SK-N-SH treated with all-trans-retinoic acid at 6 μM for 48 hours (cell line): ENCODE data around the gene ATP11A.

Source experiments
- ATAC-seq: fragments of 200-7000 bp; cut with Tn5 transposase; 3 replicates; pipeline ENCODE4 v1.9.1; 2020; ENCODE audit warnings: mild to moderate bottlenecking, moderate library complexity
- ARNTL ChIP-seq: fragments of 450-650 bp; formaldehyde crosslinking; IDR thresholded peaks from 2 replicates; pipeline ENCODE4 v1.5.0; 2020; ENCODE audit warnings: low read depth, mild to moderate bottlenecking, moderate library complexity, borderline replicate concordance
- BACH2 ChIP-seq: fragments of 250-450 bp; sonication (Bioruptor Pico); IDR thresholded peaks from 2 replicates; pipeline ENCODE4 v1.9.0; 2021; ENCODE audit warnings: mild to moderate bottlenecking, borderline replicate concordance
- CSDC2 ChIP-seq: fragments of 250-450 bp; sonication (Bioruptor Pico); IDR thresholded peaks from 2 replicates; pipeline ENCODE4 v1.5.0; 2020; ENCODE audit warnings: mild to moderate bottlenecking, moderate library complexity
- ESRRG ChIP-seq: fragments of 250-450 bp; sonication (Bioruptor Pico); IDR thresholded peaks from 2 replicates; pipeline ENCODE4 v1.6.1; 2021; ENCODE audit warnings: mild to moderate bottlenecking
- GLIS3 ChIP-seq: fragments of 250-450 bp; sonication (Bioruptor Pico); IDR thresholded peaks from 2 replicates; pipeline ENCODE4 v1.5.0; 2020; ENCODE audit warnings: mild to moderate bottlenecking, moderate library complexity
- ISL1 ChIP-seq: fragments of 250-450 bp; sonication (Bioruptor Pico); IDR thresholded peaks from 2 replicates; pipeline ENCODE4 v2.1.2; 2022; ENCODE audit warnings: mild to moderate bottlenecking, moderate library complexity
- OSR1 ChIP-seq: fragments of 250-450 bp; sonication (Bioruptor Pico); IDR thresholded peaks from 2 replicates; pipeline ENCODE4 v1.8.0; 2022; ENCODE audit warnings: moderate library complexity, mild to moderate bottlenecking, inconsistent platforms
- PPARA ChIP-seq: fragments of 250-450 bp; sonication (Bioruptor Pico); IDR thresholded peaks from 2 replicates; pipeline ENCODE4 v1.5.0; 2020; ENCODE audit warnings: mild to moderate bottlenecking, borderline replicate concordance
- RARB ChIP-seq: fragments of 250-450 bp; sonication (Bioruptor Pico); IDR thresholded peaks from 2 replicates; pipeline ENCODE4 v1.8.0; 2021; ENCODE audit warnings: mild to moderate bottlenecking, moderate library complexity
- SNAI2 ChIP-seq: fragments of 250-450 bp; sonication (Bioruptor Pico); IDR thresholded peaks from 2 replicates; pipeline ENCODE4 v1.5.0; 2020; ENCODE audit warnings: mild to moderate bottlenecking, moderate library complexity
- TCF4 ChIP-seq: fragments of 250-450 bp; sonication (Bioruptor Pico); IDR thresholded peaks from 2 replicates; pipeline ENCODE4 v1.8.0; 2021; ENCODE audit warnings: mild to moderate bottlenecking, moderate library complexity, borderline replicate concordance
- TOX ChIP-seq: fragments of 250-450 bp; sonication (Bioruptor Pico); IDR thresholded peaks from 2 replicates; pipeline ENCODE4 v1.8.0; 2021; ENCODE audit warnings: mild to moderate bottlenecking, moderate library complexity, borderline replicate concordance
- ZC3H10 ChIP-seq: fragments of 250-450 bp; sonication (Bioruptor Pico); IDR thresholded peaks from 2 replicates; pipeline ENCODE4 v1.5.1; 2021; ENCODE audit warnings: mild to moderate bottlenecking, moderate library complexity
- ZFP3 ChIP-seq: fragments of 250-450 bp; sonication (Bioruptor Pico); IDR thresholded peaks from 2 replicates; pipeline ENCODE4 v1.5.0; 2020; ENCODE audit warnings: mild to moderate bottlenecking, moderate library complexity
- ZNF565 ChIP-seq: fragments of 450-650 bp; formaldehyde crosslinking; conservative IDR thresholded peaks from 2 replicates; pipeline ENCODE4 v1.5.0; 2020; ENCODE audit warnings: low read depth, mild to moderate bottlenecking, moderate library complexity
- ZNF70 ChIP-seq: fragments of 450-650 bp; formaldehyde crosslinking; IDR thresholded peaks from 2 replicates; pipeline ENCODE4 v1.5.0; 2020; ENCODE audit warnings: mild to moderate bottlenecking, moderate library complexity
- ZNF8 ChIP-seq: fragments of 450-650 bp; formaldehyde crosslinking; IDR thresholded peaks from 2 replicates; pipeline ENCODE4 v1.5.0; 2020; ENCODE audit warnings: mild to moderate bottlenecking, moderate library complexity
- TF ChIP-seq, protein P1 (sequence below): fragments of 250-450 bp; sonication (Bioruptor Pico); IDR thresholded peaks from 2 replicates; pipeline ENCODE4 v1.8.0; 2020; ENCODE audit warnings: mild to moderate bottlenecking, moderate library complexity, borderline replicate concordance
- TF ChIP-seq, protein P2 (sequence below): fragments of 250-450 bp; sonication (Bioruptor Pico); IDR thresholded peaks from 2 replicates; pipeline ENCODE4 v1.8.0; 2021; ENCODE audit warnings: low read depth, mild to moderate bottlenecking, moderate library complexity, borderline replicate concordance
- TF ChIP-seq, protein P3 (sequence below): fragments of 250-450 bp; sonication (Bioruptor Pico); IDR thresholded peaks from 2 replicates; pipeline ENCODE4 v1.5.1; 2020; ENCODE audit warnings: low read depth, mild to moderate bottlenecking, moderate library complexity
- TF ChIP-seq, protein P4 (sequence below): fragments of 250-450 bp; sonication (Bioruptor Pico); IDR thresholded peaks from 2 replicates; pipeline ENCODE4 v1.5.1; 2021; ENCODE audit warnings: mild to moderate bottlenecking, moderate library complexity

ATP11A gene

DNA sequence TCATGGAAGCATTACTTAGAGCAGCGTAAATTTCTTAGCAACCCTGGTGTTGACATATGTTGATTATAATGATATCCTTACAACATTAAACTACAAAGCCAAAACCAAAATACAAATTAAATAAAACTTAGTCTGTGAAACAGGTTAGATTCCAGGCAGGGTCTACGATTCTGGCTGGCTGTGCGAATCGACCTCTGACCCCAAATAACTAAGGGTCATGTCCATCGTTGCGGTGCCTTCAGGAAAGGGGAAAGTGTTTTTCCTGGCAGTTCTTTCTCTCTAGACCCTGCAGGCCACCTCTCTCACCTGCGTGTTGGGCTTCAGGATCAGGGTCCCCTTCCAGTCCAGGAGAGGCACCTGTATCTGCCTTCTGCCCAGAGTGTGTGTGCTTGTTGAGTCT, 66.2 kb downstream of the ATP11A start:
- TF ChIP-seq ISL1 (CRISPR knock-in tag) (no peak), ESRRG (CRISPR knock-in tag) (no peak), SNAI2 (CRISPR knock-in tag) (no peak), GLIS3 (CRISPR knock-in tag) (no peak), TOX (no peak)
- TF ChIP-seq, all 23 proteins: peak for 0
- ATAC-seq: no peak

DNA sequence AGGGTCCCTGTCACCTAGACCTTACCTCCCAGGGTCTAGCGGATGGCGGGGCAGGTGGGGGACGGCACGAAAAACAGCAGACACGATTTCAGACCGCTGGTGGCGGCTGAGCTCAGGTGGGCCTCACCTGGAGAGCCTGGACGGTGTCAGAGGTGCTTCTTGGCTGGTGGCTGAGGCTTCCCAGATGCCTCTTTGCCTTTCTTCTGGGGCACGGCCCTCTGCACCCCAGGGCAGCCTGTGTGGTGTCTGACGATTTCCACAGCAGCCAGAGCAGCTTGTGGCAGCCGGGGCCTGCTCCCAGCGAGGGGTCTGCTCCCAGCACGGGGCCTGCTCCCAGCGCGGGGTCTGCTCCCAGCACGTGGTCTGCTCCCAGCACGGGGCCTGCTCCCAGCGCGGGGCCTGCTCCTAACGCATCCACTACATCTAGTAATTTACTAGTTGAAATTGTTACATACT, 66.7 kb downstream of the ATP11A start:
- TF ChIP-seq ZNF70 (CRISPR knock-in tag) (no peak), ZNF8 (CRISPR knock-in tag) (no peak), GLIS3 (CRISPR knock-in tag) (no peak), RARB (CRISPR knock-in tag) (no peak), OSR1 (CRISPR knock-in tag) (no peak), ISL1 (CRISPR knock-in tag) (no peak), TCF4 (CRISPR knock-in tag) (no peak), ZFP3 (CRISPR knock-in tag) (no peak), PPARA (no peak), CSDC2 (CRISPR knock-in tag) (no peak), ZC3H10 (no peak), ZNF565 (no peak), SNAI2 (CRISPR knock-in tag) (no peak), TOX (no peak)
- TF ChIP-seq, protein P1, sequence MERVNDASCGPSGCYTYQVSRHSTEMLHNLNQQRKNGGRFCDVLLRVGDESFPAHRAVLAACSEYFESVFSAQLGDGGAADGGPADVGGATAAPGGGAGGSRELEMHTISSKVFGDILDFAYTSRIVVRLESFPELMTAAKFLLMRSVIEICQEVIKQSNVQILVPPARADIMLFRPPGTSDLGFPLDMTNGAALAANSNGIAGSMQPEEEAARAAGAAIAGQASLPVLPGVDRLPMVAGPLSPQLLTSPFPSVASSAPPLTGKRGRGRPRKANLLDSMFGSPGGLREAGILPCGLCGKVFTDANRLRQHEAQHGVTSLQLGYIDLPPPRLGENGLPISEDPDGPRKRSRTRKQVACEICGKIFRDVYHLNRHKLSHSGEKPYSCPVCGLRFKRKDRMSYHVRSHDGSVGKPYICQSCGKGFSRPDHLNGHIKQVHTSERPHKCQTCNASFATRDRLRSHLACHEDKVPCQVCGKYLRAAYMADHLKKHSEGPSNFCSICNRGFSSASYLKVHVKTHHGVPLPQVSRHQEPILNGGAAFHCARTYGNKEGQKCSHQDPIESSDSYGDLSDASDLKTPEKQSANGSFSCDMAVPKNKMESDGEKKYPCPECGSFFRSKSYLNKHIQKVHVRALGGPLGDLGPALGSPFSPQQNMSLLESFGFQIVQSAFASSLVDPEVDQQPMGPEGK (CRISPR knock-in tag): no peak
- TF ChIP-seq, protein P2, sequence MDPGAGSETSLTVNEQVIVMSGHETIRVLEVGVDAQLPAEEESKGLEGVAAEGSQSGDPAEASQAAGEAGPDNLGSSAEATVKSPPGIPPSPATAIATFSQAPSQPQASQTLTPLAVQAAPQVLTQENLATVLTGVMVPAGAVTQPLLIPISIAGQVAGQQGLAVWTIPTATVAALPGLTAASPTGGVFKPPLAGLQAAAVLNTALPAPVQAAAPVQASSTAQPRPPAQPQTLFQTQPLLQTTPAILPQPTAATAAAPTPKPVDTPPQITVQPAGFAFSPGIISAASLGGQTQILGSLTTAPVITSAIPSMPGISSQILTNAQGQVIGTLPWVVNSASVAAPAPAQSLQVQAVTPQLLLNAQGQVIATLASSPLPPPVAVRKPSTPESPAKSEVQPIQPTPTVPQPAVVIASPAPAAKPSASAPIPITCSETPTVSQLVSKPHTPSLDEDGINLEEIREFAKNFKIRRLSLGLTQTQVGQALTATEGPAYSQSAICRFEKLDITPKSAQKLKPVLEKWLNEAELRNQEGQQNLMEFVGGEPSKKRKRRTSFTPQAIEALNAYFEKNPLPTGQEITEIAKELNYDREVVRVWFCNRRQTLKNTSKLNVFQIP: no peak
- ATAC-seq: no peak

DNA sequence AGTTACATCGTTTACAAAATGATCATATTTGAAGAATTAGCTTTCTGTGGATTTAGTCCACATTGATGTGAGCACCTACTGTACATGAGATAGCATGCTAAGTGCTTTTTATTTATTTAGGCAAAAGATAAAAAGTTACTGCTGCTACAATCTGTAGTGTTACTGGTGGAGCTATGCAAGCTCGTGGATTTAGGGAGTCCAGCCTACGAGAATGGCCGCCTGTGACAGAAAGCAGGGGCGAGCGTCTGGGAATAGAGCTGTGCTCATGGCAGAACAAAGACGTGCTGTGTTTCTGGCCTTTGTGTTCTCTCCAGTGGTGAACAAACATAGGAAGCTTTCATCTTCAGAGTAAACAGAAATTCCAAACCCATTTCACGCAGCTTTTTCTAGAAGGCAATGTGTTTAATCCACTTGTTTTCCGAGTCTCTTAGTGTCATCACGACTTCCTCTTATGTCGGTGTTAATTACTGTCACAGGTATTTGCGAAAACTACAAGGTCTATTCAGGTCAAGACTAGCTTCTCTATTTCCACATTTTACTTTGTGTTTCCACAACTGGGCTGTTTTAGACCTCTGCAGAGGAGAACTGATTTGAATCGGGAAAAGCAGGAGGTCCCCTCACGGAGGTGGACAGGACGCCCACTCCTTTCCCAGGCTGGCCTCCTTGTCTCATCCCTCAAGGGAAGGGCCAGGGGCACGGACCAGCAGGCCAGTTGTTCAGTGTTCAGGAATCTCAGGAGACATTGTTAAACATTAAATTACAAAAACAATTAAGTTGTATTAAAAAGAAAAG, 67.3 kb downstream of the ATP11A start:
- no peak for ATAC-seq

DNA sequence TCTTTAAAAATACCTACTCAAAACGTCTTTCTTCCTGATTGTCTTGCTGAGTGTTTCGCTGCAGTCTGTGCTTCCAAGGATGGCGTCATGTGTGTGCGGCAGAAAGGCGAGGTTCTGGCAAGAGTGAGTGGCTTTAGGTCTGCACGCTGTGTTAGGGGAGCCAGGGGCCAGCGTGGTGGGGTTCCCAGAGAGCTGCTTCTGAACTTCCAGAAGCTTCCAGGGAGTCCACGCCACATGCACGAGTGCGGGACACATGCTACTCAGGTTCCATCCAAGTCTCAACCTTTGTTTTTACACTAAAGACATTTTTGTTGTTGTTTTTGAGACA, 67.9 kb downstream of the ATP11A start:
- TF ChIP-seq BACH2 (CRISPR knock-in tag): no peak
- TF ChIP-seq ZC3H10: no peak
- TF ChIP-seq CSDC2 (CRISPR knock-in tag): no peak
- TF ChIP-seq, protein P3, sequence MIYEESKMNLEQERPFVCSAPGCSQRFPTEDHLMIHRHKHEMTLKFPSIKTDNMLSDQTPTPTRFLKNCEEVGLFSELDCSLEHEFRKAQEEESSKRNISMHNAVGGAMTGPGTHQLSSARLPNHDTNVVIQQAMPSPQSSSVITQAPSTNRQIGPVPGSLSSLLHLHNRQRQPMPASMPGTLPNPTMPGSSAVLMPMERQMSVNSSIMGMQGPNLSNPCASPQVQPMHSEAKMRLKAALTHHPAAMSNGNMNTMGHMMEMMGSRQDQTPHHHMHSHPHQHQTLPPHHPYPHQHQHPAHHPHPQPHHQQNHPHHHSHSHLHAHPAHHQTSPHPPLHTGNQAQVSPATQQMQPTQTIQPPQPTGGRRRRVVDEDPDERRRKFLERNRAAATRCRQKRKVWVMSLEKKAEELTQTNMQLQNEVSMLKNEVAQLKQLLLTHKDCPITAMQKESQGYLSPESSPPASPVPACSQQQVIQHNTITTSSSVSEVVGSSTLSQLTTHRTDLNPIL (CRISPR knock-in tag): no peak
- TF ChIP-seq ZNF70 (CRISPR knock-in tag): no peak
- TF ChIP-seq, protein P2: no peak
- no peak for TF ChIP-seq ARNTL (CRISPR knock-in tag)
- TF ChIP-seq GLIS3 (CRISPR knock-in tag): no peak
- no peak for TF ChIP-seq ISL1 (CRISPR knock-in tag)
- no peak for TF ChIP-seq ZFP3 (CRISPR knock-in tag)
- TF ChIP-seq SNAI2 (CRISPR knock-in tag): no peak
- TF ChIP-seq TCF4 (CRISPR knock-in tag): no peak
- no peak for TF ChIP-seq RARB (CRISPR knock-in tag)
- TF ChIP-seq ESRRG (CRISPR knock-in tag): no peak
- TF ChIP-seq, protein P4, sequence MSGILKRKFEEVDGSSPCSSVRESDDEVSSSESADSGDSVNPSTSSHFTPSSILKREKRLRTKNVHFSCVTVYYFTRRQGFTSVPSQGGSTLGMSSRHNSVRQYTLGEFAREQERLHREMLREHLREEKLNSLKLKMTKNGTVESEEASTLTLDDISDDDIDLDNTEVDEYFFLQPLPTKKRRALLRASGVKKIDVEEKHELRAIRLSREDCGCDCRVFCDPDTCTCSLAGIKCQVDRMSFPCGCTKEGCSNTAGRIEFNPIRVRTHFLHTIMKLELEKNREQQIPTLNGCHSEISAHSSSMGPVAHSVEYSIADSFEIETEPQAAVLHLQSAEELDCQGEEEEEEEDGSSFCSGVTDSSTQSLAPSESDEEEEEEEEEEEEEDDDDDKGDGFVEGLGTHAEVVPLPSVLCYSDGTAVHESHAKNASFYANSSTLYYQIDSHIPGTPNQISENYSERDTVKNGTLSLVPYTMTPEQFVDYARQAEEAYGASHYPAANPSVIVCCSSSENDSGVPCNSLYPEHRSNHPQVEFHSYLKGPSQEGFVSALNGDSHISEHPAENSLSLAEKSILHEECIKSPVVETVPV (CRISPR knock-in tag): no peak
- ATAC-seq: no peak

More for the DNA sequence above, 67.3 kb downstream of the ATP11A start:
- TF ChIP-seq ISL1 (CRISPR knock-in tag) (no peak), ZC3H10 (no peak), ARNTL (CRISPR knock-in tag) (no peak), TCF4 (CRISPR knock-in tag) (no peak), ZNF8 (CRISPR knock-in tag) (no peak), CSDC2 (CRISPR knock-in tag) (no peak), SNAI2 (CRISPR knock-in tag) (no peak), OSR1 (CRISPR knock-in tag) (no peak)
- TF ChIP-seq, protein P2: no peak
